NCI-H748 (cell line): ENCODE results near the gene CFAP54.
A peak's percentile ranks its signal among the peaks of the same experiment; 100 is the strongest.
"Not testable (repeated sequence)": the region's sequence is repeated elsewhere in the genome, so short reads cannot be mapped to it uniquely, and the experiment has no call there.

Experiments
- DNase-seq: peaks from one replicate; lab custom pipeline; 2025; ENCODE audit not compliant: unreplicated experiment; lab: John Stamatoyannopoulos, UW

Gene CFAP54

DNA sequence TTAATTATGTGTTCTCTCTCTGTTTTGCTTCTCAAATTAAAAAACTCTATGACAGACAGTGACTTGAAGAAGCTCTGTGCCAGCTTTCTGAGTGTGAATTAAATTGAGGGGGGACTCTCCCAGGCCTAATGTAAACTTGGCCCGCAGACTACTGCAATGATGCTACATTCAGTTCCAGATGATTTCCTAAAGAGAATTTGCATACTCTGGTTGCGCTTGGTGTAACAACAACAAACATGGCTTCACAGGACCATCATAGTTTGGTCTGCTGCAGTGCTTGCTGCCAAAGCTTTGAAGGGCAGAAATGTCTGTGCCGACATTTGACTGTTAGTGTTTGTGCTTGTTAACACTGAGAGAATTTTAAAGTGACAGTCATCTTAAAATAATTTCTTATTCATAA lies 25.0 kb downstream of the CFAP54 start:
- DNase-seq: no peak

DNA sequence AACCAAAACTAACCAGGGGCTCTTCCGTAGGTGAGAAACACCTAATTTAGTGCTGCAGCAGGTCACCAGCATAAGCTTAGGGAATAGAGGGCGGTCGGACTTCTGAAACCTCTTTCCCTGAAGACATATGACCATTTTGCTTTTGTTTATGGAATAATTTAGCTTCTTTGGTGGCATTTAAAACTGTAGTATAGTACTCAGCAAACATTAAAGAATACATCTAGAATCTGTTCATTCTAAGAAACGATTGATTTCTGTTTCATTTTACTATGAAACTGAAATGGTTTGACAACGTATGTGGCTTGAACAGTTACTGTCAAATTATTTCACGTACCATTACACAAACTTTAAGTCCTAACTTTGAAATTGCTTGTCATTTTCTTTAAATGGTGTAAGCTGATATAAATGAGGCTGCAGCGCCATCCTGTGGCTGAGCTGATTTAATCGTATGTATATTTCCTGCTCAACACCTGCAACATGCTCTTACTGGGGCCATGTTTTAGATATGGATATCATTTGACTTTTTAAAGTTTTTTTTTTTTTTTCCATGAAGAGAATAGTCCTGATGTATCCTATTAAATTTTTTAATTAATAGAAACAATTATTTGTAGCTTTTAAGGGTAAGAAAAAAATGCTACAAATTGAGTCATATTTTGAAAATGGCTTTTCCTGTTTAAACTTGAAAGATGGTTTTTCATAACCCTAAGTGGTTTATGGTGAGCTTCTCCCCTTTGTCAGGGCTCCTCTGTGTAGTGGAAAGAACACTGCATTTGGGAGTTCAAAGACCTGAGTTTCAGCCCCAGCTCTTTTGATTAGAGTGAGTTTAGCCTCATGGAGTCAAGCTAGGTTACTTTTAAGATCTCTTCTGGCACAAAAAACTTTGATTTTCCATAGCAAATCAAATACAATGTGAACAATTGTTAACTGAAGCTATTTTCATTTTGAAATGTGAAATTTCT lies 27.4 kb downstream of the CFAP54 start:
- DNase-seq: peak; percentile 72

GRCh38 chr12:96520767-96521166 lies 31.4 kb downstream of the CFAP54 start:
- DNase-seq: no peak

DNA sequence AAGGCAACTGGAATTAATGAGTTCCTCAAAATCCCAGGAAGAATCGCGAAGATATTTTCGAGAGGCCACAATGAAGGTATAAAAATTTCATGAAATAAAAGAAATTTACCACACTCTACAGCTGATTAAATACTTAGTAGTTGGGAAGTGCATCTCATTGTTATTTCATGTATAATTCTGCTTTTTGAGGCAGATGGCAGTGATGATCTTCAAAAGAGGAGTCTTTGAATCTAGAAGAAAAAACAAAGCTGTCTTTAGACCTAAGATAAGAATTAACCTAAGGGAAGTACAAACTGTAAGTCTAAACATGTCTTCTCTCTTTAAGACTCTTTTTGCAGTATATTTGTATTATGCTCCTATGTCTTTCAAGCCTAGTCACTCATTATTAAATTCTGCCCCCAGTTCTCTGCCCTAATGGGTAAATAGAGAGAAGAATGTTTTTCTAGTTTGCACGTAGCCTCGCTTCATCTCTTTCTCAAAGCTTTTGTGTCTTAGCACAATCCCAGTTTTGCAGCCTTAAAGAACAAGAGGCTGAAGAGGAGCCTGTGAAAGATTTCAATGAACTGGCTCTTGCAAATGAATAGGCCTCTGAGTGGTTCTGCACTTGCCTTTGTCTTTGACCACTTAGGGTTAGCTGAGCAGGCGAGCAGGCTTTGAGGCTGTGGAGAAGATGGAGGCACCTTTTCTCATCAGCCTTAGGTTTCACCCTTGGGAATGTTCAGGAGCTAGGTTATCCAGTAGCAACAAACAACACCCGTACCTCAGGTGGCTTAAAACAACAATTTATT lies 32.7 kb downstream of the CFAP54 start:
- no peak for DNase-seq

DNA sequence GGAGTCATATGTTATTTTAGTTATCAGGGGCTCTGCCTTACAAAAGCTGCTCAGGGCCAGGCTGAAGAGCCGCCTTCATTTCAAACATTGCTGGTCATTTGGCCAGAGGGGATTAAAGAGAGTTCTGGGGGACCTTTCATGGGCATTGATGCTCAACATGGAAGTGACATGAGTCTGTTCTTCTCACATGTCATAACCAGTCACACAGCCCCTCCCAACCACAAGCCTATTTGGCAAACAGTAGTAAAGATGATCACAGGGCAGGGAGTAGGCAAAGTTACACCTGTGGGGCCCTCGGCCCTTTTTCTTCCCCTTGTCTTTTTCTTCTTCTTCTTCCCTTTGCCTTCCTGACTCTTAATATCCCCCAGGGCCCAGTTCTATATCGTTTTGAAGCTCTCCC lies 33.3 kb downstream of the CFAP54 start:
- DNase-seq: no peak

DNA sequence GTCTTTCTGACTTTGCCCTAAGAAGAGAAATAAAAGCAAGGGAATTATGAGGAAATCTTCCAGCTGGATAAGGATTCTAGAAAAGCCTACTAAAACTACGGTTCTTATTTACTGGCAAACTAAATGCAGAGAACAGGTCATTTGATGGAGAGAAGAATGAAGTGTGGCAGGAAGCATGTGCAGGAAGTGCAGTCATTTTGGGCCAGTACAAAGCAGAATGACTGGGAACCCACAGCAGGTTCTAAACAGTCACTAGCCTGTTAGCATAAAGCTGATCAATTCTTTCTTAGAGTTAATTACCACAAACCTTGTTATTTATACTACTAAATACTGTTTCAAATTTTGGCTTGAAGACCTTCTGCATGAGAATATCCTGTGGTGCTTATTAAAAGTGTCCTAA lies 36.7 kb downstream of the CFAP54 start:
- no peak for DNase-seq

DNA sequence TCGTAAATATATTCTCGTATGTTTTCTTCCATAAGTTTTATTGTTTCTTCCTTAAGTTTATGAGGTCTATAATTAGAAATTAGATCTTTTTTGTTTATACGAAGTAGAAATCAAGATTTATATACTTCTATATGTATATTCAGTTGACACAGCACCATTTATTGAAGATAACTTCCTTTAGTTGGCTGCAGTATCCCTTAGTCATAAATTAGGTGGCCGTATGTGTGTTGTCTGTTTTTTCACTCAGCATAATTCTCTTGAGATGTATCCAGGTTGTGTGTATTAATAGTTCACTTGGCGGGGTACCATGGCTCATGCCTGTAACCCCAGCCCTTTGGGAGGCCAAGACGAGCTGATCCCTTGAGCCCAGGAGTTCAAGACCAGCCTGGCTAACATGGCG lies 40.5 kb downstream of the CFAP54 start:
- no peak for DNase-seq

DNA sequence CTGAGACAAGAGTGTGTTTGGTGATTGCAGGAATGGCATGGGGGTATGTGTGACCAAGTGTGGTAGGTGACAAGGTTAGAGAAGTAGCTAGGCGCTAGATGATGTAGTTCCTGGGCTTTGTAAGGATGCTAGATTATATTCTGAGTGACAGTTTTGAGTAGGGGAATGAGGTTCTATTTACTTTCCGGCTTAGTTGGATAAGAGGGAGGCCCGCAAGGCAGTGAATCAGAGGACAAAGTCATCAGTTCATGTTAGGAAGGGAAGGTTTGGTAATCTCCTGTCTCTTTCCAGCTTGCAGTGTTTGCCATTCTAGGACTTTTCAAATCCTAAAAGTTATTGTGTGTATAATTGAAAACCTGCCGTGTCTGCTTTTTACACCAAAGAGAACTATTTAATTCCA lies 45.0 kb downstream of the CFAP54 start:
- DNase-seq: no peak

GRCh38 chr12:96548384-96548783 lies 59.0 kb downstream of the CFAP54 start:
- DNase-seq: no peak

- DNase-seq: no peak
These were observed 60.0 kb downstream of the CFAP54 start for GRCh38 chr12:96549341-96549740.

- no peak for DNase-seq
These were observed 81.2 kb downstream of the CFAP54 start for GRCh38 chr12:96570579-96570978.

DNA sequence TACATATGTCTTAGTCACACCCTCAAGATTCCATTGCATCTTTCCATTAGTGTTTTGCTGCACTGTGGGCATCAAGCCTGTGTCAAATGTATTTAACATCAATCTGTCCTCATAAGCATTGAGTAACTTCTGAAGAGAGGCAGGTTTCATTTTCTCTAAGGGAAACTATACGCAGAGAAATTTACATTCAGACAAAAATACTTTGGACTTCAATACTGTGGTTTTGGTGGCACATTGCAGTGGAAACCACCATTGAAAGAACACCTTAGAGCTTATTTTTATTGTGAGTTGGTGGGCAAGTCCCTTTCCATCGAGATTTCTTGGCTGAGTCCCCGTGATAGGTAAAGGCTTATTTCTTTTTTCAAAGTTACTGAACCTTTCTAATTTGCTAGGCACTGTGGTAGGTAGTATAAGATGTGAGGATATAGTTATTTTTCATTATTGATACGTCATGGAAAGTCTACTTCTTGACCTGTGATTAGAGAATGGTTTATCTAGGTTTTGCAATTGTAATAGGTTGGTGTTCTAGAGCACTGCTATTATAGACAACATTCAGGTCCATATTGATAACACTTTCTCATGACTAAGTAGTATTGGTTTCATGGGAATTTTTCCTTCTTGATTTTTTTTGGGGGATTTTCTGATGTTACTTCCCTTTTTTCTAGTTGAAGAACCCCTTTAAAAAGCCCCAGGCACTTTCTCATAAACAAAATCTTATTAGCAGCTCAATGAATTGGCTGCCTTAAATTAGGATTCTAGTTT lies 81.9 kb downstream of the CFAP54 start:
- no peak for DNase-seq

DNA sequence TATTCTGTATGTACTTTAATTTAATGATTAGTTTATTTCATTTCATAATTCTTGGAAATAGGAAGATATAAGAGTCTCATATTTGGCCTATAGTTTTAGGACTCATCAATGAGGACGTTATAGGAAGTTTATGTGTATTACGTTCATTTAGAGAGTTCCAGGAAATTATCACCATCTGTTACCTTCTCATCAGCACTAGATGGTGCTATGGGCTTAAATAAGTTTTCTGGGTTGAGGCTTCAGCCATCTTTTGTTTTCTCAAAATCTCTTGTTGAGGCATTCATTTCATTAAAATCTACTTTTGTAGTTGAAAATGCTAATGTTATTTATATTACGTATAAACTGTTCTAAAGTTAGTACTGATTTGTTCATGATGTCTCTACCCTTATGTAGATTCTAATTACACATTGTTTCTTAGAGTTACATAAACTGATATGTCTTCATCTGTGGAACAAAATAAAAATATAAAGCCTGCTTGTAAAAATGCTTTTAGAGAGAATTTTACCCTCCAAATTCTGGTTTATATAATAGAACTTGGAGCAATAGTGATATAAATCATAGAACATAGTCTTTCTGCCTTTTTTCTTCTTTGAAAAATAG lies 89.2 kb downstream of the CFAP54 start:
- DNase-seq: peak; percentile 85

GRCh38 chr12:96585977-96586376 lies 96.6 kb downstream of the CFAP54 start:
- DNase-seq: no peak

DNA sequence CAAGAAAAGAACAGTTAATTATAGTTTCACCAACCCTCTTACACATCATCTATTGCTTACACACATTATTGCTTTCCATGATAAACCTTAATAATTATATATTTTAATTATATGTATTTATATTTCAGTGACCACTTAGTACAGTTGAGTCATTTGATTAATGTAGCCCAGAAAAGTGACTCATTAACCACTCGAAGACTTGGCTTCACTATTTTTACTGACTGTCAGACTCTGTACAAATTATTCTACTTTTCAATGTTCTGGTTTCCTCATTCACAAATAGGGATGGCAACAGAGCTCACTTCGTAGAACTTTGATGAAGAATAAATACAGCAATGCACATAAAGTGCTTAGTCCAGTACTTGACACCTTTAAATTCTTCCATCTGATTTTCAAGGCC lies 98.3 kb downstream of the CFAP54 start:
- no peak for DNase-seq

DNA sequence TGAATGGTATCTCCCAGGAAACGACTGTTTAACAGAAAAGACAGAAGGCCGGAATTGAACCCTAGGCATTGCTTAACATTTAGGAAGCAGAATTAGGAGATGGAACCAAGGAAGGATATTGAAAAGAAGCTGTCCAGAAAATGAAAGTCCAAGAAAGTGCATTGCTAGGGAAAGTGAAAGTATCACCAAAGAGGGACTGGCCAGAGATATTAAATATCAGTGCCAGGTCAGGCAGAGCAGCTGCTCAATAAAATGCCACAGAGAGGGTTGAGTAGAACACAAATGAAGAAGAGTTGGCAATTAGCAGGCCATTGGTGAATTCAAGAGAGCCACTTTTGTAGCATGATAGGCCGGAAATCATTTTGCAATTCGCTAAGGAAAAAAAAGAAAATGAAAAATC lies 101.6 kb downstream of the CFAP54 start:
- DNase-seq: no peak

DNA sequence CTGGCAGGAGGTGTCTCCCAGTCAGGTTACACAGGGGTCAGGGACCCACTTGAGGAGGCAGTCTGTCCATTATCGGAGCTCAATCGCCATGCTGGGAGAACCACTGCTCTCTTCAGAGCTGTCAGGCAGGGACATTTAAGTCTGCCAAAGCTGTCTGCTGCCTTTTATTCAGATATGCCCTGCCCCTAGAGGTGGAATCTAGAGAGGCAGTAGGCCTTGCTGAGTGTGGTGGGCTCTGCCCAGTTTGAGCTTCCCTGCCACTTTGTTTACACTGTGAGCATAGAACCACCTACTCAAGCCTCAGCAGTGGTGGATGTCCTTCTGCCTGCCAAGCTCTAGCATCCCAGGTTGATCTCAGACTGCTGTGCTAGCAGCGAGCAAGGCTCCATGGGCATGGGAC lies 115.0 kb downstream of the CFAP54 start:
- DNase-seq: not testable (repeated sequence)

DNA sequence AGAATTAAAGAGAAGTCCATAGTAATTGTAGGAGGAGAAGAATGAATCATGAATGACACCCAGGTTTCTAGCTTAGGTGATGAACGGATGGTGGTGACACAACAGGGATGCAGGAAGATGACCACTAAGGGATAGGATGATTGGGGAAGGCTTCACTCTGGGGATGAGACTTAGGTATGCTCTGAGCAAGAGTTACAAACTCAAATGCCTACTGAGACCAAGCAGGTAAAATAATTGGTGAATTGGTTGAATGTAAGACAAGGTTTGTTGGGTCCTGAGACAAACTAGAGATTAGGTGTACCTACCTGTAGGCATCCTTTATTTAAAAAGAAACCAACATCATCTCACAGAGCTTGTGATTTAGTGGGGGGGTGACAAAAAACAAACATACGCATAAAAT lies 116.3 kb downstream of the CFAP54 start:
- DNase-seq: no peak

DNA sequence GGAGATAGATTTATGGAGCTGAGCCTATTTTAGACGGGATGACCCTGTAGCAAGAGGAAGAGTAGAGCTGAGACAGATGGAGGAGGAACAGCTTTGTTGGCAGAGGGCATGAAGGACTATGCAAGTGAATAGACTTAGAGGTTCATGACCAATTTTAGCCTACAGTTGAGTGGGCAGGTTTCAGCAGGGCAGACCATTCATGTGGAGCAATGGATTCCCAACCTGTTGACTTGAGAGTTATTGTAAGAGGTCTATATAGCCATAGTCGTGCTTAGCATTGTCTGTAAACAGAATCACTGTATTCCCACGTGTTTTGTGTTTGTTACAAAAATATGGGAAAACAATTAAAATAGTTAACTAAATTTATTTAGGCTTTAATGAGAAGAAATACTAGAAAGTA lies 116.8 kb downstream of the CFAP54 start:
- DNase-seq: no peak

DNA sequence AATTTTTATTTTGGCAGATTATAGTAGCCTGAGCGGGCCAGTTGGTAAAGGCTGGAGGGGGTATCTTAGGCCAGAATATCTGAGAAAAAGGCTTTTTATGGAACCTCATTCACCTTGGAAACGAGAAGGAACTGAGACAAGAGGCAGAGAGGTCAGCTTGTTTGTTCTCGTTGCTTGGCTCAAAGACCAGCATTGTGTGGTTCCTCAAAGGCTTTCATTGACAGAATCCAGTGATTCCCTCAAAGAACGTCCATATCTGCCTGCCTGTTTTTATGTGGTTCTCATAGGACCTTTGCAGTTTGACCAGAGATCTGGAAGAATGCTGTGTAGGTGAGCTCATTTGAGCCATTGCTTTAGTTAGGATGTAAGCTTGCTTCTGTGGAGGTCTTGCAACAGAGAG lies 117.3 kb downstream of the CFAP54 start:
- DNase-seq: no peak

DNA sequence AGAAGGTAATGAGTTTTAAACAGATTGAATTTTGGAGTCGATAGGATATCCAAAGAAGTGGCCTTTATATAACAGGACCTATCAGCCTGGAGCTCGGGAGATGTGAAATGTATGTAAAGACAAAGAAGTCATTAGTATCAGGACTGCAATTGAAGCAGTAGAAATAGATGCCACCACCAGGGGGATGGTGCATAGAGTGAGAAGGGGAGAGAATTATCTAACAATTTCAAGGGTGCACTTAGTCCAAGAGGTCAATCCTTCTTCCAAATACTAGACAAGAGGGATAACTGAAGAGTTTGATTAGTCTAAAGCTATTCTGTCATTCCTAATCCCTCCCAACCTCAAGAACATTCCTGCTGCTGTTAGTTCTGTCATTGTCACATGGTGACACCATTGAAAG lies 127.8 kb downstream of the CFAP54 start:
- DNase-seq: peak; percentile 6
